ENCODE results near the gene HS1BP3.

DNA sequence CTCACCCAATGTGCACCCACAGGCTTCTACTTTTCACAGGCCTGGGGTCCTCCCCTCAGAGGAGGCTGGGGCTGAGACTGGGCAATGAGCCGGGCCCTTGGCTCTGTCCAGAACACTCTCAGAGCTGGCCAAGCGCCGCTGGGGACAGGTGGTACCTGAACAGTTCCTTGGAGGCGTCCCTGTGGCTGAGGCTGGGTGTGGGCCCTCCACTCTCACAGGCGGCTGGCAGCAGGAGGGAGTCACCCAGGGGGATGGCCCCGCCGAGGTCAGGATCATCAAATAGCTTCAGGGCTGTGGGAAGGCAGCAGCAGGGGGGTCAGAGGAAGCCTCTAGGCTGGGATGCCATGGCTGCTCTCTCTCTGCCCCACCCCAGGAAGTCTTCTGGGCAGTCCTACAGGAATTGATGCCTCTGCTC, 27.1 kb downstream of the HS1BP3 start:
- TF ChIP-seq MAFK (IDR thresholded peaks at IDR 0.05; ENCODE audit: low read depth, low read length) (no peak), POLR2A (IDR thresholded peaks at IDR 0.05; ENCODE audit: low read depth, low read length) (no peak), RAD21 (IDR thresholded peaks at IDR 0.05; ENCODE audit: low read length) (no peak), RCOR1 (IDR thresholded peaks at IDR 0.05; ENCODE audit: insufficient replicate concordance, low read length) (no peak), MXI1 (IDR thresholded peaks at IDR 0.05; ENCODE audit: borderline replicate concordance, low read depth, low read length) (no peak), RFX5 (IDR thresholded peaks at IDR 0.05; ENCODE audit: low read depth, low read length) (no peak), BHLHE40 (IDR thresholded peaks at IDR 0.05; ENCODE audit: low read depth, low read length) (no peak), SMC3 (IDR thresholded peaks at IDR 0.05; ENCODE audit: low read depth, low read length) (no peak), FOS (IDR thresholded peaks at IDR 0.05; ENCODE audit: low read depth, low read length) (no peak), NFE2L2 (IDR thresholded peaks at IDR 0.05; ENCODE audit: low read depth, low read length) (no peak), CHD1 (IDR thresholded peaks at IDR 0.05; ENCODE audit: low read depth, low read length) (no peak)
- TF ChIP-seq, protein P1, sequence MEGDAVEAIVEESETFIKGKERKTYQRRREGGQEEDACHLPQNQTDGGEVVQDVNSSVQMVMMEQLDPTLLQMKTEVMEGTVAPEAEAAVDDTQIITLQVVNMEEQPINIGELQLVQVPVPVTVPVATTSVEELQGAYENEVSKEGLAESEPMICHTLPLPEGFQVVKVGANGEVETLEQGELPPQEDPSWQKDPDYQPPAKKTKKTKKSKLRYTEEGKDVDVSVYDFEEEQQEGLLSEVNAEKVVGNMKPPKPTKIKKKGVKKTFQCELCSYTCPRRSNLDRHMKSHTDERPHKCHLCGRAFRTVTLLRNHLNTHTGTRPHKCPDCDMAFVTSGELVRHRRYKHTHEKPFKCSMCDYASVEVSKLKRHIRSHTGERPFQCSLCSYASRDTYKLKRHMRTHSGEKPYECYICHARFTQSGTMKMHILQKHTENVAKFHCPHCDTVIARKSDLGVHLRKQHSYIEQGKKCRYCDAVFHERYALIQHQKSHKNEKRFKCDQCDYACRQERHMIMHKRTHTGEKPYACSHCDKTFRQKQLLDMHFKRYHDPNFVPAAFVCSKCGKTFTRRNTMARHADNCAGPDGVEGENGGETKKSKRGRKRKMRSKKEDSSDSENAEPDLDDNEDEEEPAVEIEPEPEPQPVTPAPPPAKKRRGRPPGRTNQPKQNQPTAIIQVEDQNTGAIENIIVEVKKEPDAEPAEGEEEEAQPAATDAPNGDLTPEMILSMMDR (conservative IDR thresholded peaks at IDR 0.05; ENCODE audit: low read depth, low read length): no peak
- TF ChIP-seq, protein P2, sequence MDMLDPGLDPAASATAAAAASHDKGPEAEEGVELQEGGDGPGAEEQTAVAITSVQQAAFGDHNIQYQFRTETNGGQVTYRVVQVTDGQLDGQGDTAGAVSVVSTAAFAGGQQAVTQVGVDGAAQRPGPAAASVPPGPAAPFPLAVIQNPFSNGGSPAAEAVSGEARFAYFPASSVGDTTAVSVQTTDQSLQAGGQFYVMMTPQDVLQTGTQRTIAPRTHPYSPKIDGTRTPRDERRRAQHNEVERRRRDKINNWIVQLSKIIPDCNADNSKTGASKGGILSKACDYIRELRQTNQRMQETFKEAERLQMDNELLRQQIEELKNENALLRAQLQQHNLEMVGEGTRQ (IDR thresholded peaks at IDR 0.05; ENCODE audit: low read depth, low read length): no peak
- TF ChIP-seq, protein P3, sequence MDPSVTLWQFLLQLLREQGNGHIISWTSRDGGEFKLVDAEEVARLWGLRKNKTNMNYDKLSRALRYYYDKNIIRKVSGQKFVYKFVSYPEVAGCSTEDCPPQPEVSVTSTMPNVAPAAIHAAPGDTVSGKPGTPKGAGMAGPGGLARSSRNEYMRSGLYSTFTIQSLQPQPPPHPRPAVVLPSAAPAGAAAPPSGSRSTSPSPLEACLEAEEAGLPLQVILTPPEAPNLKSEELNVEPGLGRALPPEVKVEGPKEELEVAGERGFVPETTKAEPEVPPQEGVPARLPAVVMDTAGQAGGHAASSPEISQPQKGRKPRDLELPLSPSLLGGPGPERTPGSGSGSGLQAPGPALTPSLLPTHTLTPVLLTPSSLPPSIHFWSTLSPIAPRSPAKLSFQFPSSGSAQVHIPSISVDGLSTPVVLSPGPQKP (IDR thresholded peaks at IDR 0.05; ENCODE audit: borderline replicate concordance, low read depth, low read length): no peak
